ENCODE measurements around the gene FBXL7.

Gene FBXL7

GRCh38 chr5:15502208-15502607 is 2.2 kb downstream of the FBXL7 start:
- DNase-seq: no peak

GRCh38 chr5:15506146-15506545 is 6.2 kb downstream of the FBXL7 start:
- DNase-seq: no peak

- no peak for DNase-seq
Observed at GRCh38 chr5:15506897-15507296, 6.9 kb downstream of the FBXL7 start.

GRCh38 chr5:15510092-15510491 is 10.1 kb downstream of the FBXL7 start:
- no peak for DNase-seq

- DNase-seq: no peak
Observed at GRCh38 chr5:15510831-15511230, 10.9 kb downstream of the FBXL7 start.

- no peak for DNase-seq
Observed at GRCh38 chr5:15513431-15513830, 13.5 kb downstream of the FBXL7 start.

- DNase-seq: no peak
Observed at GRCh38 chr5:15513911-15514310, 13.9 kb downstream of the FBXL7 start.

GRCh38 chr5:15515229-15515628 is 15.2 kb downstream of the FBXL7 start:
- DNase-seq: no peak

- no peak for DNase-seq
Observed at GRCh38 chr5:15516486-15516885, 16.5 kb downstream of the FBXL7 start.

GRCh38 chr5:15518786-15519185 is 18.8 kb downstream of the FBXL7 start:
- DNase-seq: no peak

- DNase-seq: no peak
Observed at GRCh38 chr5:15520856-15521255, 20.9 kb downstream of the FBXL7 start.

- no peak for DNase-seq
Observed at GRCh38 chr5:15521381-15522186, 21.6 kb downstream of the FBXL7 start.

GRCh38 chr5:15522187-15522520 is 22.2 kb downstream of the FBXL7 start:
- no peak for DNase-seq

GRCh38 chr5:15524712-15525111 is 24.7 kb downstream of the FBXL7 start:
- DNase-seq: no peak

- peak; percentile 58 for DNase-seq
Observed at GRCh38 chr5:15525703-15526275, 25.8 kb downstream of the FBXL7 start.

- no peak for DNase-seq
Observed at GRCh38 chr5:15526413-15526812, 26.4 kb downstream of the FBXL7 start.

GRCh38 chr5:15528476-15528875 is 28.5 kb downstream of the FBXL7 start:
- no peak for DNase-seq

- DNase-seq: no peak
Observed at GRCh38 chr5:15529013-15529412, 29.0 kb downstream of the FBXL7 start.

GRCh38 chr5:15529821-15530220 is 29.8 kb downstream of the FBXL7 start:
- no peak for DNase-seq

GRCh38 chr5:15533129-15533893 is 33.3 kb downstream of the FBXL7 start:
- no peak for DNase-seq

- DNase-seq: no peak
Observed at GRCh38 chr5:15535938-15536337, 36.0 kb downstream of the FBXL7 start.

- no peak for DNase-seq
Observed at GRCh38 chr5:15538516-15538915, 38.5 kb downstream of the FBXL7 start.

- DNase-seq: no peak
Observed at GRCh38 chr5:15539951-15540350, 40.0 kb downstream of the FBXL7 start.

- DNase-seq: no peak
Observed at GRCh38 chr5:15544039-15544438, 44.1 kb downstream of the FBXL7 start.

Measured in NCI-H510A (cell line).